Raji (cell line): Measurements from ENCODE around the gene SUPT3H.

Experiments
- POLR2A ChIP-seq: IDR thresholded peaks from 2 replicates; pipeline ENCODE4 v1.6.1; 2011; ENCODE audit warnings: low read depth, low read length, control low read depth; ENCODE audit not compliant: insufficient read depth

Gene SUPT3H

DNA sequence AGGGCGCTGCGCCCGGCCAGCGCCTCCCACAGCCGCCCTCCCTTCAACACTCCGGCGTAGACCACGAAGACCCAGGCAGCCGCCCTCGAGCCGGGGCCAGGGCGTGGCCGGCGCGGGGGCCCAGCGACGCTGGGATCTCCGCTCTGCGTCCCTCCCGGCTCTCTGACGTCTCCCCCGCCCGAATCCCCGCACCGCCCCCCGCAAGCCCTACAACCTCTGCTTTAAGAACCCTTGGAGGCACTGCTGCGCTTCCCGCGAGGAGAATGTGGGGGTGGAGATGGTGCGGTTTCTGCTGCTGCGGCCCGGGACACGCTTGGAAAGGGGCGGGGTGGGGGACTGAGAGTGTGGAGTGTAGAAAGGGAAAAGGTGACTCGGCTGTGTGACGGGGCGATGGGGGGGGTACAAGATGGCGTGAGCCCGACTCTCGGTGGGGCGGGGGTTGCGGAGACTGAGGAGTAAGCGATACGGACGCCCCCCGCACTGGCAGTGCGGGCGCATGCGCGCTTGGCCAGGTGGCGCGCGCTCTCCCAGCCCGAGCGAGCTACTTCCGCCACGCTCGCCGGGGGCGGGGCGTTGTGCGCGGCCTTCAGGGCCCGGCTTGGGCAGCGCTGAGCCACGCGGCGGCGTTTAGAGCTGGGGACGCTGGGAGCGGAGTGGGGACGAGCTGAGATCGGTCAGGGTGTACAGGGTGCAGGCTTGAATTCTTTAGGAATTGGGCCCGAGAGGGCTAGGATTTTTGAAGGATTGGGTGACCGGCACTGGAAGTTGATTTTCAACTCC lies at the start of gene SUPT3H:
TSS of gene SUPT3H (minus strand) at position 381 of the 780 bp plus-strand sequence.
- peak; percentile 75 for TF ChIP-seq POLR2A

DNA sequence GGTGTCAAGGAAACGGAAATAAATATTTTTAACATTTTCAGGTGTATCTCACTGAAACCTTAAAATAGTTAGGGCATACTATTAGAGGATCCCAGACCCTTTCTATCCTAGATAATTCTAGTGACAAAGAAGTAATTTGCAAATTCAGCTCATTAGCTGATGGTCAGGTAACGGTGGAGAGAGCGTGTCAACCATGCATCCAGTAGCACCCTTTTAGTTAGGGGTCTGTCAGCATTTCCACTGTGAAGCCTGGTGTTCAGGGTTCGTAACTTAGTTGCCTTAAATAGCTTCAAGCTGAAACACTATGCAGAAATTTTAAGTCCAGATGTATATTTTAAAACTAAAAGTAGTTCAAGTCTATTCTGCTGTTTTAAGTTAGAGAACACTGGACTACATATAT lies 48.5 kb upstream of the SUPT3H start:
- no peak for TF ChIP-seq POLR2A

DNA sequence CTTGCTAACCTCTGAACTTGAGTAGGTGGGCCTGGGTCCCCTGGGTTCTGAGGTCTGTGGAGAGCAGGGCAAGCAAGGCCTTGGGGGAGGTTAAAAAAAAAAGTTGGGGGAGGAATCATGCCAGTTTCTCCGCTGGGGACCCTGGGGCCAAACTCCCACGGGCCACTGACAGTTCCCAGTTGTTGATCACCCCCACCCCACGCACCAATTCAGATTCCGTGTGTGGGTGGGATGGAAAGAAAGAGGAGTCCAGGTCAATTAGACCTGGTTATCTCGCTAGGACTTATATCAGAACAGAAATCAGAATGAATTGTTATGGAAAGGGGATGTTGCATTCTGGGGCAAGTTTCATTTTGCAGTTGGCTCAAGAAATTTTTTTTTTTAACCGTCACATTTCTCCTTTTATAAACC lies 46.7 kb upstream of the SUPT3H start:
- no peak for TF ChIP-seq POLR2A

DNA sequence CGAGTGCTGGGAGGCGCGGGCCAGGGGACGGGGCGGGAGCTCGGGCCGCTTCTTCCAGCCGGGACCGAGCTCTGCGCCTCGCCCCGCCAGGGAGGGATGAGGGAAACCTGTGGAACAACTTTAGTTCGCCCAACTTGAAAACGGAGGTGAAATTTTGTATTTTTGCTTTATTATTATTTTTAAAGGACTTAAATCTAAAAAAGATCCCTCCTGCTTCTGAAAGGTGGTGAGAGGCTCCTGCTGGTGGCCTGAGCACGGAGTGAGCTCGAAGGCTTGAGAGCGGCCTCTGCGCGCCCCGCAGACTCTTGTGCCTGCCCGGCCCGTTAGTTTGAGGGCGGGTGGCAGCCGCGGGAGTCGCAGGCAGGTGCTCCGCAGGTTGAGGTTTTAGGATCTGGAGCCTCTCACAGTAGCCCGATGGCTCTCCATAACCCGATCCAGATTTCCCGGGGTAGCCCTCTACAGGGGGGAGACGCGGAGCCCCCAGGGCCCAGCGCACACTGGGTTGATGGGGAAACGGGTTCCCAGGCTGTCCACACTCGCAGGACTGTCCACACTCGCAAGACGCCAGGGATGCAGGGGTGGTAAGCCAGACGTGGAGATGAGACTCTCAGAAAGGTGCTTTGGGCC lies 46.2 kb upstream of the SUPT3H start:
- no peak for TF ChIP-seq POLR2A

DNA sequence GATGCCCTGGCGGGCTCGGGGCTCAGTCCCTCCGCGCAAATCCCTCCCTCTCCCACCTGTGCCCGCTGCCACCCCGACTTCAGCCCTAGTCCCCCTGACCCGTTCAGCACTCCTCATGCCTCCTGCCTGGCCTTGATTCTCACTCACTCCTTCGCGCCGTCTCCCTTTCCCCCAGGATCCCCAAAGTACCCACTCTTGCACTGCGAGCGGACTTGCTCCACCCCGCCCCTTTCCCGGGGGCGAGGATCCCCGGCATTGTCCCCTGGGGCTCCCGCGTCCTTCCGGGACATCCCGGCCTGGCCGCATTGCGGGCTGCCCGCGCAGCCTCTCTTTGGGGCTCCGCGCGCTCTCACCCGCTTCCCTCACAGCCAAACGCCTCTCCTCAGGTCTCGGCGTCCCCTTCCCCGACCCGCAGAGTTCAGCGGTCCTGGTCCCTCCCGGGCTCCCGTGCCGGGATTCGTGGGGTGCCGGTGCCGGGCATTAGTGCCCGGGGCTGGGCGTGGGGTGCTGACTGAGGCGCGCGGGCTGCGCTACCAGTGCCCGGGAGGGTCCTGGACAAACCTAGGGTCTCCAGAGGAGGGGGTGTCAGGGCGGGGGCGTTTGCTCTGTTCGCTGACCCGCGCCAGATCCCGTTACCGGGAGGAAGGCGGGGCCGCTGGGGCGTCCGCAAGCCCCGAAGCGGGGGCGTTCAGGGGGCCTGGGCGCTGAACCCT lies 45.5 kb upstream of the SUPT3H start:
- TF ChIP-seq POLR2A: no peak

DNA sequence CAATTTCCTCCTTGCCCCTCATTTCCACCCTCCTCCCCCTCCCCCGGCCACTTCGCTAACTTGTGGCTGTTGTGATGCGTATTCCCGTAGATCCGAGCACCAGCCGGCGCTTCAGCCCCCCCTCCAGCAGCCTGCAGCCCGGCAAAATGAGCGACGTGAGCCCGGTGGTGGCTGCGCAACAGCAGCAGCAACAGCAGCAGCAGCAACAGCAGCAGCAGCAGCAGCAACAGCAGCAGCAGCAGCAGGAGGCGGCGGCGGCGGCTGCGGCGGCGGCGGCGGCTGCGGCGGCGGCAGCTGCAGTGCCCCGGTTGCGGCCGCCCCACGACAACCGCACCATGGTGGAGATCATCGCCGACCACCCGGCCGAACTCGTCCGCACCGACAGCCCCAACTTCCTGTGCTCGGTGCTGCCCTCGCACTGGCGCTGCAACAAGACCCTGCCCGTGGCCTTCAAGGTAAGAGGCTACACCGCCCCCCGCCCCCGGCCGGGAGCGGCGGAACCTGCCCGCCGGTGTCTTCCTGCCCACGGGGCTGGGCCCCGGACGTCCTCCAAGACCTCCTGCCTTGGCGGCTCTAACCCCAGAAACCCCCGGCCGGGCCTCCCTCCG lies 44.9 kb upstream of the SUPT3H start:
- TF ChIP-seq POLR2A: no peak

DNA sequence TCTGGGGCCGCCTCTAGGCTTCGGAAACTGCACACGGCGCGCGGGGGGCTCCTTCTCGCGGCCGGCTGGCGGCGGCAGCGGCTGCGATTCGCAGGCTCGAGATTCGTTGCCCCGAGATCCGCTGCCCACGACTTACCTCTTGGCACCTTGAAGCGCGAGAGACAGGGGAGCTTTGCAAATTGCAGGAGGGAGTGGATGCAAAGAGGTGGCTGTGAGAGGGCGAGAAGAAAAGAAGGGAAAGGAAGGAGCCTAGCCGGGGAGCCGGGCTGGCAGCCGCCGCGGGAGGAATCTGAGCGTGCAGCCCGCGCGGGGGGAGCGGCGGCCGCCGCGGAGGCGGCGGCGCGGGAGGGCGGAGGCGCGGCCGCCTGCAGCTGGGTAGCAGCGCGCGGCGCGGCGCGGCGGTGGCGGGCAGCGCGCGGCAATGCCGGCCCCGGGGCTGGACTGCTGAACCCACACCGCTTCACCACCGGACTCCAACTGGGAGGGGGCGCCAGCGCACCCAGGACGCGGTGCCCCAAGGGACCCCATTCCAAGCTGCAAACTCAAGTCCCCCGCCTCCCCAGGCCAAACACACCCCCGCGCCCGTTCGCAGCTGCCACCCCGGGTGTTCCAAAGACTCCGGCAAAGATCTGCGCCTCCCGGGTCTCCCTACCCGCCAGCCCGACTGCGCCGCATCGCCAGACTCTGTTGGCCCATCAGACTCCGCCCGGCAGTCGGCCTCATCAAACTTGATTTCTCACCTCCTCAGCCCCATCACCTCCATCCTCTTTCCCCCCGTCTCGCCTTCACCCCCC lies 44.2 kb upstream of the SUPT3H start:
- TF ChIP-seq POLR2A: no peak

DNA sequence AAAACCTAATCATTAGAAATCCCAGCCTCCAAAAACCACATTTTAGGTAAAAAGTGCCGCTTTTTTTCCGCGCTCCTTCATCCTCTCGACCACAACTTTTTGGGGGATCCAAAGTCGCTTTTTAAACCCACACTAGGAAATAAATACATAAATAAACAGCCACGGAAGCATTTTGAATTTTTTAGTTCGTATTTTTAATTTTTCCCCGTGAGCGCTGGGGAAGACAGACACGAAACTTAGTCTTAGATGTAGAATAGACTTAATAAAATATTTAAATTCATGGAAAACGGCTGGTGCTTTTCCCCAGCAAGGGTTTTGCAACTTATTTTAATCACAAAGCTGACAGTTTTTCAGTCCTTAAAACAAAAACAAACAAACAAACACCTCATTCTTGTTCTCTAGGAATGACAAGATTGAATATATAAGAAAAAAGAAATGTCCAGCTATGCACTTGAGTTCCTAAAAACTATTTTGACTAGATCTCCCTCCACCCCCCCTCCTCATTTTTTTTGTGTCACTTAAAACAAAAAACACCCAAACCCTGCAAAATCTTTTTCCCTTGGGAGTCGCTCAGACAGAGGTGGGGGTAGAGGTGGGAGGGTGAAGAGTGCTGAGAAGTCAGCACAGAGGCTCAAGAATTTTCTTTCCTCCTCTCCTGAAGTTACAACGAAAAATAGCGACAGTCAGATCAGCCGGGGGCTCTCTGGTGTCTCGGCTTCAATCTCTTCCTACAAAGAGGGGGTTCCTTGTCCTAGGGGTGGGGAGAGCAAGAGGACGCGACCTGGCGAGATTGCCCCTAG lies 43.4 kb upstream of the SUPT3H start:
- no peak for TF ChIP-seq POLR2A

DNA sequence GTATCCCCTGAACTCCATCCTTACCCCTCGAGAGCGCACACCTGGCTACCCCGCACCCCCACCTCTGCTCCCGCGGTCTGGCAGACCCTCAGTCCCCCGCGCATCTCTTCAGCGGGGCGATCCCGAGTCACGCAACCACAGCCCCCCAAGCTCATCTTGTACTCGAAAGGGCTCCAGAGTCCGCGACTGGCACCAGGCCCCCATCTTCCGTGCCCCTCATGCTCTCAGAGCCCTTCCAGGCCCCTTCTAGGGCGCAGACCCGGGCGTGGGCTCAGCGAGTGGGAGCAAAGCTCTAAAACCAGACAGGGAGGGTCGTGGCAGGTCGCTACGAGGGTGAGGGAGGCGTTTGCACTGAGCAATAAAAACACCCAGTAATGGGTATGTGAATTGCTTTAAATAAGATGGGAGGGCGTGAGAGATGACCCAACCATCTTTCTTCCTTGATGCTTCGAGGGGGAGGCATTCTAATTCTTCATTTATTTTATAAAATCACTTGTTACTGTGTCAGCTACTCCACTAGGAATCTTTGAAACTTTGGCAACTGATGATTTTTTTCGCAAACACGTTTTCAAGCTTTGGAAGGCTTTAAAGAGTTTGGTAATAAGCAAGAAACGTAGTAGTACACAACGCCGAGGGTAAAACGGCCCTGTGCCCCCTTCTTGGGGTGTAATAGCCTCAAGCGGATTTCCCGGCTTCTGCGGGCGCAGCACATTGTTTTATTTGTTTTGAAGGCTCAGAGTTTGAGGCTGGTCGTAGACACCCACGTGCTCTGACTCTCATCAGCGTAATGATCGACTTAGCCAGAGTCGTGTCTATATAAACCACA lies 42.6 kb upstream of the SUPT3H start:
- no peak for TF ChIP-seq POLR2A

DNA sequence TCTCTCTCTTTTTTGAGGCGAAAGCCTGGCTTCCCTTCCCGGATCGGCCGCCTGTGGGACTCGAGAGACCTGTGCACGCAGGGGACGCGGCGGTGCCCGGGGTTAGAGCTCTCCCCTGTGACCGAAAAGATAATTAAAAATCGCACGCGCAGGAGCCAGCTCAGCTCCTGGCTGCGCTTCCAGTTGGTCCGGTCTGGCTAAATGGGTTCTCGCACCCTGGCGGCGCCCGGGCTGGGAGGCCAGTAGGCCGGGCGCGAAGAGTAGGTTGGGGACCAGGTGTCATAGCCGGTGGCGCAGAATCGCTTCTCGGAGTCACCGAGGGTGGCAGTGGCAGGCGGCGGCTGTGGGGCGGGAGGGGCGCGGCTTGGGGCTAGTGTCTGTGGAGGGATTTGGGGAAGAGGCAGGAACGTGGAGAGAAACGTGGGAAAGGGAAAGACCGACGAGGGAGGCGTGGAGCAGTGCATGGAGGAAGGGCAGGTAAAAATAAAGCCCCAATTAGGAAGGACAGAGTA lies 41.9 kb upstream of the SUPT3H start:
- TF ChIP-seq POLR2A: no peak

DNA sequence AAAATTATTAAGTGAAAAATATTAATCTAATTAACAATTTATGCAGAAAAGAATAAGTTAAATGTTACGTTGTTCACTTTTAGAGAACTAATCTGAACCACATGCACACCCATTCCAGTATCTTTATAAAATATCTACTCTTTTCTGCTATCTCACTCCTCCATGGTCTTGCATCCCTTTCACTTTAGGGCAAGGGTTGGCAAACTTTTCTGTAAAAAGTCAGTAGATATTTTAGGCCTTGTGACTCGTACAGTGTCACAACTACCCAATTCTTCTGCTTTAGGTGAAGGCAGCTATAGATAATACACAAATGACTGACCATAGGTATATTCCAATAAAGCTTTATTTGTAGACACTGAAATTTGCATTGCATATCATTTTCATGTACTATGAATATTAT lies 39.7 kb upstream of the SUPT3H start:
- TF ChIP-seq POLR2A: no peak

DNA sequence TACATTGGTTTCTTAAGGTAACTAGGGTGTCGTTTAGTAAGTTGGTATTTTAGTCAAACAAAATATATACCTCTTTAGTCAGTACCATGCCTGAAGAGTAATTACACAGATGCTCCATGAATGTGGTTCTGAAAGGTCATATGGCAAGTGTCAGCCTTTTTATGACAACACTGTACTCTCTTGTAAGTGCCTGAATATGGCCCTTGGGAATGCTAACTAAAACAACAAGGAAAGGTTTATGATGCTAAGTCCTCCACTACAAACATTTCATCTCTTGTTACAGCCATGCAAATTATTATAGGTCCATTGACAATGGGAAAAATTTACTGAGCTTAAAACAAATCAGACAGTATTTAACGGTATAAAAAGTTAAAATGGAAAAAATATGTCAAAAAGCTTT lies 39.0 kb upstream of the SUPT3H start:
- no peak for TF ChIP-seq POLR2A
